ENCODE measurements around the gene PPP1R8.

GRCh38 chr1:27886744-27887143 is 56.2 kb downstream of the PPP1R8 start:
- TF ChIP-seq EZH2 (IDR thresholded peaks at IDR 0.05; ENCODE audit: insufficient read depth, poor library complexity, severe bottlenecking) = no peak
- no peak for TF ChIP-seq EZH2phosphoT487 (IDR thresholded peaks at IDR 0.05; ENCODE audit: insufficient read depth, low read depth)

Data from GM23248 (cell line).